HG03103 (cell line): ENCODE results near the gene METTL4.

ENCODE experiments used
- ATAC-seq: cut with Tn5 transposase; IDR thresholded peaks from one replicate; pipeline ENCODE4 v1.9.1; 2021; ENCODE audit warnings: low read depth; ENCODE audit not compliant: unreplicated experiment

The METTL4 gene

GRCh38 chr18:2571200-2572170 lies at the start of gene METTL4, which contains the start of gene NDC80:
TSS of gene METTL4 (minus strand) at chr18:2571505. CDS start at chr18:2567216, 4,289 bp downstream.
TSS of gene NDC80 (plus strand) at chr18:2571557. CDS start at chr18:2572986, 1,429 bp downstream.
- peak; percentile 75 for ATAC-seq

- ATAC-seq: no peak
These were observed 46.7 kb upstream of the METTL4 start for GRCh38 chr18:2618009-2618408.

GRCh38 chr18:2617401-2617998 lies 46.2 kb upstream of the METTL4 start:
- no peak for ATAC-seq

GRCh38 chr18:2612996-2613395 lies 41.7 kb upstream of the METTL4 start:
- ATAC-seq: no peak

GRCh38 chr18:2610549-2610948 lies 39.2 kb upstream of the METTL4 start:
- no peak for ATAC-seq

GRCh38 chr18:2609604-2610003 lies 38.3 kb upstream of the METTL4 start:
- no peak for ATAC-seq

GRCh38 chr18:2606335-2606734 lies 35.0 kb upstream of the METTL4 start:
- ATAC-seq: no peak

- no peak for ATAC-seq
These were observed 31.5 kb upstream of the METTL4 start for GRCh38 chr18:2602844-2603243.

- no peak for ATAC-seq
These were observed 26.3 kb upstream of the METTL4 start for GRCh38 chr18:2597639-2598038.

GRCh38 chr18:2590303-2590702 lies 19.0 kb upstream of the METTL4 start:
- no peak for ATAC-seq

GRCh38 chr18:2589345-2590068 lies 18.2 kb upstream of the METTL4 start:
- no peak for ATAC-seq

- ATAC-seq: no peak
These were observed 17.5 kb upstream of the METTL4 start for GRCh38 chr18:2588666-2589344.

- no peak for ATAC-seq
These were observed 16.5 kb upstream of the METTL4 start for GRCh38 chr18:2587788-2588187.

GRCh38 chr18:2573408-2573807 lies 2.1 kb upstream of the METTL4 start:
- ATAC-seq: no peak

GRCh38 chr18:2572892-2573291 lies 1.6 kb upstream of the METTL4 start:
- no peak for ATAC-seq

GRCh38 chr18:2572171-2572569 lies 865 bp upstream of the METTL4 start:
- peak; percentile 12 for ATAC-seq

- ATAC-seq: peak; percentile 40
These were observed 519 bp downstream of the METTL4 start for GRCh38 chr18:2570772-2571199.

- no peak for ATAC-seq
These were observed 1.7 kb downstream of the METTL4 start for GRCh38 chr18:2569338-2570207.

GRCh38 chr18:2568605-2569004 lies 2.7 kb downstream of the METTL4 start:
- ATAC-seq: no peak
